ENCODE data around the gene L1CAM. TPM values are rescaled to one million over a fixed set of nuclear protein-coding genes. Genes with fewer than 3 reads are reported as not detected.

Gene L1CAM, protein sequence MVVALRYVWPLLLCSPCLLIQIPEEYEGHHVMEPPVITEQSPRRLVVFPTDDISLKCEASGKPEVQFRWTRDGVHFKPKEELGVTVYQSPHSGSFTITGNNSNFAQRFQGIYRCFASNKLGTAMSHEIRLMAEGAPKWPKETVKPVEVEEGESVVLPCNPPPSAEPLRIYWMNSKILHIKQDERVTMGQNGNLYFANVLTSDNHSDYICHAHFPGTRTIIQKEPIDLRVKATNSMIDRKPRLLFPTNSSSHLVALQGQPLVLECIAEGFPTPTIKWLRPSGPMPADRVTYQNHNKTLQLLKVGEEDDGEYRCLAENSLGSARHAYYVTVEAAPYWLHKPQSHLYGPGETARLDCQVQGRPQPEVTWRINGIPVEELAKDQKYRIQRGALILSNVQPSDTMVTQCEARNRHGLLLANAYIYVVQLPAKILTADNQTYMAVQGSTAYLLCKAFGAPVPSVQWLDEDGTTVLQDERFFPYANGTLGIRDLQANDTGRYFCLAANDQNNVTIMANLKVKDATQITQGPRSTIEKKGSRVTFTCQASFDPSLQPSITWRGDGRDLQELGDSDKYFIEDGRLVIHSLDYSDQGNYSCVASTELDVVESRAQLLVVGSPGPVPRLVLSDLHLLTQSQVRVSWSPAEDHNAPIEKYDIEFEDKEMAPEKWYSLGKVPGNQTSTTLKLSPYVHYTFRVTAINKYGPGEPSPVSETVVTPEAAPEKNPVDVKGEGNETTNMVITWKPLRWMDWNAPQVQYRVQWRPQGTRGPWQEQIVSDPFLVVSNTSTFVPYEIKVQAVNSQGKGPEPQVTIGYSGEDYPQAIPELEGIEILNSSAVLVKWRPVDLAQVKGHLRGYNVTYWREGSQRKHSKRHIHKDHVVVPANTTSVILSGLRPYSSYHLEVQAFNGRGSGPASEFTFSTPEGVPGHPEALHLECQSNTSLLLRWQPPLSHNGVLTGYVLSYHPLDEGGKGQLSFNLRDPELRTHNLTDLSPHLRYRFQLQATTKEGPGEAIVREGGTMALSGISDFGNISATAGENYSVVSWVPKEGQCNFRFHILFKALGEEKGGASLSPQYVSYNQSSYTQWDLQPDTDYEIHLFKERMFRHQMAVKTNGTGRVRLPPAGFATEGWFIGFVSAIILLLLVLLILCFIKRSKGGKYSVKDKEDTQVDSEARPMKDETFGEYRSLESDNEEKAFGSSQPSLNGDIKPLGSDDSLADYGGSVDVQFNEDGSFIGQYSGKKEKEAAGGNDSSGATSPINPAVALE
- total RNA-seq = 1 to 10 TPM; 1.9 to 2.1 TPM

DNA sequence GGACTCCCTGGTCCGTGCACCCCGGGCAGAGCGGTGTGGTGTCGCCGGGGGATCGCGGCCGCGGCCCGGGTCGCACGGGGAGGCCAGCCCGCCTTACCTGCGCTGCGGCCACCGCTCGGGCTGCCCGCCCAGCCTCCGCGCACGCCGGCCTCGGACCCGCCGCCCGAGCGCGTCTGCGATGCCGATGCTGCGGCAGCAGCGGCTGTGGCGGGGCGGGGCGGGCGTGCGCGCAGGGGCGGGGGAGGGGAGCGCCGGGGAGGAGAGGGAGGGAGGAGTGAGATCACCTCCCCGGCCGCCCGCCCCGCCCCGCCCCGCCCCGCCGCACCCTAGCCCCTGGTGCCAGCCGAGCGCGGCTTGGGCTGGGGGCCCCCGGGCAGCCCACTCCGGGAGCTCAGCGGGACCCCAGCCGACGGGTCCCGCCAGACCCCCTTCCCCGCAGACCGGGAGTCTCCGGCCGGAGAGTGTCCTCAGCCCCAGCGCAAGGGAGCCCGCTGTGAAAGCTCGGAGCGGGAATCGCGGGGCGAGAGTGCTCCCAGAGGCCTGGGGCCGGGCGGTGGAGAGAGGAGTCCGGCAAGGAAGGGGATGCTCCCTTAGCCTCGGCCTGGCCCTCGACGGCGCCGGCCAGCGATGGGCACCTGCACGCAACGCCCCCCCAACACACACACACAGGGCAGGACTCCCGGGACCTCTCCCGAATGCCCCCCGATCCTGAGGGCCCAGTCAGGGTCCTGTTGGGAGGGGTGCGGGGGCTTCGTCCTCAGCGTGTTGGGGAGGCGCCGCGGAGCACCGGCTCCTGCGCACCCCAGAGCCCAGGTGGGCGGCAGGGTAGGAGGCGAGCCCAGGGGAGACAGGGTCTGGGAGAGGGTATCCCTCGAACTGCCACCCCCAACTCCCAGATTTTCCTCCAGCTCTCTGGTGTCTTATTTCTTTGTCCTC is at the start of gene L1CAM:
L1CAM (minus strand) TSS at position 206 of the 936 bp plus-strand sequence. CDS start 10,337 bp downstream, outside the sequence.
- H3K27me3 Mint-ChIP-seq = peaks cover 27% of the 10 kb centered on the region
- H3K4me3 Mint-ChIP-seq = peak within 1 kb of the TSS; percentile 34
- ChIA-PET CTCF (no interaction called here), POLR2A (no interaction called here)
- no peak within 1 kb of the TSS for H3K27ac Mint-ChIP-seq
- H3K9me3 Mint-ChIP-seq = no peaks in the 10 kb centered on the region
- peaks cover 6% of the 10 kb centered on the region for H3K4me1 Mint-ChIP-seq
- DNase-seq = no peak
- H3K36me3 Mint-ChIP-seq (ENCODE audit: low read depth) = no peaks in the 10 kb centered on the region

DNA sequence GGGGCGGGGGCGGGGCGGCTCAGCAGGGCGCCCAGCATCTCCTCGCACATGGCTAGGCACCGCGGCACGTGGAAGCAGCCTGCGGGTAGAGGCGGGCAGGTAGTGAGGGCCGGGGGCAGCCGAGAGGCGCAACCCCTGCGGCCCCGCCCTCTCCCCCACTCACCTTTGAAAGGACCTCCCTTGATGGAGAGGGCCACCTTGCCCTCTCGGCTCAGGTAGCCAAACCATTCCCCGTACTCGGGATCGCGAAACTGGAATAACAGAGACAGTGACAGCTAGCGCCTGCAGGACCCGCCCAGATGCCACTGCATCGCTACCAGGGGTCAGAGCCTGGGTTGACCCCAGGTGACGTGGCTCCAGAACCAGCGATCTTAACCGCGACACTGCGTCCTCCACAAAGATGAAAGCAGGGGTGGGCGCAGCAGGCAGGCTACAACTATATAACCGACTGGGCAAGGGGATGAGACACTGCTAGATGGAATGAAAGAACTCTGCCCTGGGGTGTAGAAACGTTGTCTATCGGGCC is 49.4 kb upstream of the L1CAM start:
- no peaks in the 10 kb centered on the region for H3K9me3 Mint-ChIP-seq
- ChIA-PET CTCF (interaction anchor here (16.0 kb wide), 1 partner anchor 13 kb away, joined by 205 read pairs; the partner anchor contains the start of gene RENBP), POLR2A (no interaction called here)
- no peak for DNase-seq
- H3K4me1 Mint-ChIP-seq = peaks cover 28% of the 10 kb centered on the region
- peaks cover 8% of the 10 kb centered on the region for H3K36me3 Mint-ChIP-seq (ENCODE audit: low read depth)
- peak overlapping the region; percentile 70 for H3K4me3 Mint-ChIP-seq
- no peaks in the 10 kb centered on the region for H3K27me3 Mint-ChIP-seq
- peak overlapping the region; percentile 54 for H3K27ac Mint-ChIP-seq

DNA sequence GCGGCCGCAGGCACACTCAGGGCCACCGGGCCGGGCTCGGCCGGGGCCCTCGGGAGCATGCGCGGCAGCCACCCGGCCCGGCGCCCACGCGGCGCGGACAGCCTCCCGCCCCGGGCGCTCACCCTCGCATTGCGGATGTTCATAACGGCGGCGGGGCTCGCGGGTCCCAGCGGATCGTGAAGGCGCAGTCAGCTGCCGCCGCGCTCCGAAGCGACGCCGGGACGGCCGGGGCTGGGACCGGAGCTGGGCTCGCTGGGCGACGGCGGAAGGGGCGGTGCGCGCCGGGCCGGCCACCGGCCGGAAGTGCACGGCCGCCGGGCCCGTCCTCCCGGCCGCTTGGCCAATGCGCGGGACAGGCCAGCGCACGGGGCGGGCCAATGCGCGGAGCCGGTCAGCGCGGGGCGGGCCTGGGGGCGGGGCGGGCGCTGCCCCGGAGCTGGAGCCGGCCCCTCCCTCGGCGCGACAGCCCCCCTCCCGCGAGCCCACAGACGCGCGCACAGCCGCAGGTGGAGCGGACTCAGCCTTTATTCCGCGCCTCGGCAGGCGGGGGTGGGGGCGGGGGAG is 48.9 kb upstream of the L1CAM start, which contains the start of gene NAA10:
NAA10 (minus strand) TSS at position 276 of the 564 bp plus-strand sequence; CDS start at position 143, 133 bp downstream.
- Mint-ChIP-seq H3K27ac (peak within 1 kb of the TSS; percentile 83), H3K9me3 (no peaks in the 10 kb centered on the region), H3K4me1 (peaks cover 28% of the 10 kb centered on the region), H3K4me3 (peak within 1 kb of the TSS; percentile 82), H3K36me3 (ENCODE audit: low read depth) (peaks cover 6% of the 10 kb centered on the region), H3K27me3 (no peaks in the 10 kb centered on the region)
- POLR2A ChIA-PET = no interaction called here
- DNase-seq = peak; percentile 47
- CTCF ChIA-PET = interaction anchor here (16.0 kb wide), 1 partner anchor 13 kb away, joined by 205 read pairs; the partner anchor contains the start of gene RENBP

DNA sequence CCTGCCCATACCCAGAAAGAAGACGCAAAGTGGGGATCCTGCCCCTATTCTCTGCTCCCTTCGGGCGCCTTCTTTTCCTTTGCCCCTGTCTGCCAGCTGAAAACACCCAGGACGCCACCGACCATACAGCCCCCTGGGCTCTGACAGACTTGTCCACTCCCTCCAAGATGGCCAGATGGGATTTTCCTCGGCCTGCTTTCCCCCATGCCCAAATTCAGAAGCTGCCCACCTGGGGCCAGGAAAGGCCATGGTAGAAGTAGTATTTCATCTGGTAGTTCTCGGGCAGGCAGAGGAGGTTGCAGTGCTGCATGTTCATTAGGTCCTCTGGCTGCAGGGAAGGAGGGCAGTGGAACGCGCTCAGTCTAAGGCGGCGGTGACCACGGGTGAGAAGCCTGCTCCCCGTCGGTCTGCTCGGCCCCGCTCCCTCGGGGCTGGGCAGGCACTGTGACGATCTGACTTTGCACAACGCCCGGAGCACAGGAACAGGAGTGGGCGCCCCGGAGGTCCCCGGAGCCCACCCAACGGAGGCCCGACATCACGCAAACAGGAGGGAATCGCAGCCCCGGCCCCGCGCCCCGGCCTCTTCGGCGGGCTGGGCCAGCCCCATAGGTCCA is 48.3 kb upstream of the L1CAM start:
- H3K4me1 Mint-ChIP-seq = peaks cover 30% of the 10 kb centered on the region
- no peaks in the 10 kb centered on the region for H3K9me3 Mint-ChIP-seq
- H3K36me3 Mint-ChIP-seq (ENCODE audit: low read depth) = peaks cover 7% of the 10 kb centered on the region
- CTCF ChIA-PET = interaction anchor here (1.3 to 16.0 kb wide), 2 partner anchors 10 to 14 kb away, joined by 4 to 205 read pairs; partner anchors contain the start of gene RENBP
- POLR2A ChIA-PET = no interaction called here
- no peak for DNase-seq
- peak overlapping the region; percentile 82 for H3K4me3 Mint-ChIP-seq
- peak overlapping the region; percentile 83 for H3K27ac Mint-ChIP-seq
- H3K27me3 Mint-ChIP-seq = no peaks in the 10 kb centered on the region

DNA sequence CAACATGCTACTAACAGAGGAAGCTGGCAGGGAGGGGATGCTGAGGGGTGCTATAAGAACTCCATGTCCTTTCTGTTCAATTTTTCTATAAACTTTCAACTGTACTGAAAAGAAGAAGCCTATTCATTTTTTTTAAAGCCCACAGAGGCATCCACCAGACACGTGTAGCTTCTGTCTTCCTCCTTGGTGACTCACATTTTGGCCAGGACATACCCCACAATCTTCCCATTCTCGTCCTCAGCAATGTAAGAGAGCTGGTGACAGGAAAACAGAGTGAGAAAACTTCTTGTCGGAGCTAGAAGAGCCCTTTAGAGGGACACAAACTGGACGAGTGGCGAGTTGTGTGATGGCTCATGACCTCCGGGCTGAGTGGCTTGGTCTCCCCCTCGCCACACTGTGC is 47.8 kb upstream of the L1CAM start:
- Mint-ChIP-seq H3K36me3 (ENCODE audit: low read depth) (peaks cover 12% of the 10 kb centered on the region), H3K4me3 (peak overlapping the region; percentile 82), H3K27ac (peak overlapping the region; percentile 83), H3K27me3 (no peaks in the 10 kb centered on the region), H3K4me1 (peaks cover 35% of the 10 kb centered on the region), H3K9me3 (no peaks in the 10 kb centered on the region)
- ChIA-PET CTCF (interaction anchor here (1.3 to 16.0 kb wide), 2 partner anchors 9 to 14 kb away, joined by 4 to 205 read pairs; partner anchors contain the start of gene RENBP), POLR2A (no interaction called here)
- DNase-seq = no peak

DNA sequence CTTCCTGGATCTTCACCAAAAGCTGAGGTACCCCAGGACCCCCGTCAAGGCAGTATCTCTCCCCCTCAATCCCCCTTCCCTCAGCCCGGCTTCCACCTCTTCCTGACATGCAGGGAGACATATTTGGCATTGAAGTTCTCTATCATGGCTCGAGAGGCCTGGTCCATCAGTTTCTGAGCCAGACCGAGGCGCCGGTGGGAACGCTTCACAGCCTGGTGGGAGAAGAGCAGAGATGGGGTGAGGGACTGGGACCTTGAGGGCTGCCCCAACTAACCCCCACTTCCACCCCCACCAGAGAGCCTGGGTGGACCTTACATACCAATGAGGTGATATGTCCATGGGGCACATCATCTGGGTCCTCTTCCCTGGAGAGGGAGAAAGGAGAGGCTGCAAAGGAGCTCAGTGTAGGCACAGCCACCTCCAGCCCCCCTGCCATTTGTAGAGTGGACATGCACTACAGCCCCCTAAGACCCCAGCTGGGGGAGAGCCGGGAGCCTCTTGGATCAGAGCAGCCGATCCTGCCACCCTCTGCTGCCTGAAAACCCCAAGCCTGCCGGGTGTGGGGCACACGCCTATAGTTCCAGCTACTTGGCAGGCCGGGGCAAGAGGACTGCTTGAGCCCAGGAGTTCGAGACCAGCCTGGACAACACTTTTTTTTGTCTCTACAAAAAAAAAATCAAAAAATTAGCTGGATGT is 46.4 kb upstream of the L1CAM start:
- Mint-ChIP-seq H3K4me1 (peaks cover 34% of the 10 kb centered on the region), H3K27me3 (no peaks in the 10 kb centered on the region), H3K4me3 (no peak overlapping the region), H3K27ac (no peak overlapping the region), H3K36me3 (ENCODE audit: low read depth) (peaks cover 14% of the 10 kb centered on the region), H3K9me3 (no peaks in the 10 kb centered on the region)
- DNase-seq = no peak
- CTCF ChIA-PET = interaction anchor here (0.9 to 16.0 kb wide), 2 partner anchors 10 to 16 kb away, joined by 3 to 205 read pairs; partner anchors contain the start of gene RENBP
- POLR2A ChIA-PET = interaction anchor here (0.6 kb wide), 1 partner anchor 68 kb away, joined by 5 read pairs; no protein-coding TSS in a partner anchor

DNA sequence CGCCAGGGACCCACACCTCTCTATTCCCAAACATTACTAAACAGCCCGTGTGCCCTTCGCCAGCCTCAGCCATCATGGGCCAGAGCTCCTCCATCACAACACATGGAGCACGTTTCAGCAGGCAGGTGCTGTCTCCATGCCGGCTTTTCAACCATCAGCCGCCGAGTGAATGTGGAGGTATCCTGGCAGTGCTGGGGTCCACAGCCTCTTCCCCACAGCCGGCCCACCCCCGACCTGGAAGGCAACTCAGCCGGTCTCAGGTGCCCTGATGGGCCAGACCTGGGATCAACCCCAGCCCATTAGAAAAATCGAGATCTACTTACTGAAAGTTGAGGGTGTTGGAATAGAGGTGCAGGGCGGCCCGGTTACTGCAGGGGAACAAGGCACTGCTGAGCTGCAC is 45.8 kb upstream of the L1CAM start:
- ChIA-PET POLR2A (no interaction called here), CTCF (interaction anchor here (16.0 kb wide), 1 partner anchor 16 kb away, joined by 205 read pairs; the partner anchor contains the start of gene RENBP)
- Mint-ChIP-seq H3K27ac (no peak overlapping the region), H3K9me3 (no peaks in the 10 kb centered on the region), H3K4me1 (peaks cover 34% of the 10 kb centered on the region), H3K4me3 (no peak overlapping the region), H3K27me3 (no peaks in the 10 kb centered on the region), H3K36me3 (ENCODE audit: low read depth) (peaks cover 14% of the 10 kb centered on the region)
- no peak for DNase-seq

DNA sequence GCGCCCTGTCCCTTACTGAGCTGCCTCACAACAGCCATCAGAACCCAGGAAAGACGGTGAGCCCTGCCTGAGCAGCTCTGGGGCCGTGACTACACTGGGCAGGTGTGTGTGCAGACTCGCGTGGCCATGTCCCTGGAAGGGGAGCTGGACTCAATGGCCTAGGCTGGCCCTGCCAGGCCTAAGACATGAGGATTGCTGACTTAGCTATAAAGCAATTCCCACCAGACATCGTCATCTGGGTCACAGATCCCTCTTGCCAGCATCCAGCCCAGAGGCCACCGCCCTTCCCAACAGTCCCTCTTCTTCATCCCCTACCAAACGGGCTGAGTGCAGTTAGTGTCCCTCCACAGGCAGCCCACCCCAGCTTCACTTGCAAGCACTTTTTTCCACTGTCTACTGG is 45.2 kb upstream of the L1CAM start:
- H3K9me3 Mint-ChIP-seq = no peaks in the 10 kb centered on the region
- CTCF ChIA-PET = interaction anchor here (16.0 kb wide), 1 partner anchor 17 kb away, joined by 205 read pairs; the partner anchor contains the start of gene RENBP
- H3K27ac Mint-ChIP-seq = peak overlapping the region; percentile 41
- peaks cover 33% of the 10 kb centered on the region for H3K4me1 Mint-ChIP-seq
- POLR2A ChIA-PET = no interaction called here
- peaks cover 14% of the 10 kb centered on the region for H3K36me3 Mint-ChIP-seq (ENCODE audit: low read depth)
- DNase-seq = no peak
- H3K27me3 Mint-ChIP-seq = no peaks in the 10 kb centered on the region
- H3K4me3 Mint-ChIP-seq = no peak overlapping the region

DNA sequence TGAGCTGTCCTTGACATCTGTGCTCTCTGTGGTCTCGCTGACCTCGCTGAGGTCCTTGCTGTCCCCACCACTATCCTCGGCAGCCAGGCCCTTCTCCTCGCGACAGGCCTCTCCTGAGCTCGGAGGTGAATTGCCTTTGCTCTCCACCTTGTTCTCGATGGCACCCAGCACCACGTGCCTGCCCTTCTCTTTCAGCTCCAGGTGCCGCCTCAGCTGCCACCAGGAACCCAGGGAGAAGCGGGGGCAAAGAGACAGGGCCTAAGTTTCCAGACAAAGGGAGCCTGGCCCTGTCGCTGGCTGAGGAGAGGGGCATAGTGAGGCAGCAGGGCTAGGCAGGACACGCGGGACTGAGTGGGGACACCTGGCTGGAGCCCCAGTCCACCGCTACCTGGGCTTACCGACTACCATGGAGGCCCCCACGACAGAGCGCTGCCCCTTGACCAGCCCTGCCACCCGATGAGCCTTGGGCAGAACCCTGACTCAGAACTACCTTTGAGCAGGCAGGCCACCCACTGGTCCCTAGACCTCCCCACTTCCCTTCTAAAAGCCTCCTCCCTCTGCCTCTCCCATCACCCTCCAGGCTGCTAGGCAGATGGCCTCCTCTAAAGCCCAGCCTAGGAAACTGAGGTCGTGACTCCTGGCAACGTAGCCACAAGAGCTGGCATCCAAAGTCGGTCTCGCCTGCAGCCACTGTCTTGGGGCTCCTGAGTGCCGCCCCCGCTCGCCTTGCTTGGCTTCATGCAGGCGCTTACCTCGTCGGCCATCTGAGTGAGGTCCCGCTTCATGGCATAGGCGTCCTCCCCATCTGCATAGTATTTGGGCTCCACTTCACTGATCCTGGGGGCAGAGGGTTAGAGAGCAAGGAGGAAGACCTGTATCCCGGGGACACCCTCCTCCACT is 44.3 kb upstream of the L1CAM start:
- CTCF ChIA-PET = interaction anchor here (0.9 to 16.0 kb wide), 2 partner anchors 18 to 19 kb away, joined by 3 to 205 read pairs; partner anchors contain the start of gene RENBP
- Mint-ChIP-seq H3K27ac (peak overlapping the region; percentile 60), H3K9me3 (no peaks in the 10 kb centered on the region), H3K27me3 (no peaks in the 10 kb centered on the region), H3K4me1 (peaks cover 30% of the 10 kb centered on the region), H3K36me3 (ENCODE audit: low read depth) (peaks cover 15% of the 10 kb centered on the region), H3K4me3 (no peak overlapping the region)
- no peak for DNase-seq
- POLR2A ChIA-PET = no interaction called here
